Karpas-422 (cell line): ENCODE data around the gene RUNX2. TPM values are rescaled to one million over a fixed set of nuclear protein-coding genes. Genes with fewer than 3 reads are reported as not detected.

Source experiments
- DNase-seq: peaks from one replicate; pipeline ENCODE4 v3.0.0-alpha.2; 2015
- H2AFZ ChIP-seq: fragments of 200-600 bp; sonication (generic); 2 replicates; pipeline ENCODE4 v1.6.1; 2014; ENCODE audit warnings: antibody characterized with exemption, low read length, mixed read lengths
- H3K27ac ChIP-seq: fragments of 200-600 bp; sonication (generic); 2 replicates; pipeline ENCODE4 v1.5.1; 2014; ENCODE audit warnings: mild to moderate bottlenecking, low read length, moderate library complexity
- H3K27me3 ChIP-seq: fragments of 200-600 bp; sonication (generic); 2 replicates; pipeline ENCODE4 v1.6.1; 2014; ENCODE audit warnings: low read length, mixed read lengths
- H3K36me3 ChIP-seq: fragments of 200-600 bp; sonication (generic); 2 replicates; pipeline ENCODE4 v1.6.1; 2014; ENCODE audit warnings: low read length, mixed read lengths; ENCODE audit not compliant: insufficient read depth
- H3K4me1 ChIP-seq: fragments of 200-600 bp; sonication (generic); 2 replicates; pipeline ENCODE4 v1.6.1; 2014; ENCODE audit warnings: mild to moderate bottlenecking, low read length, mixed read lengths
- H3K4me2 ChIP-seq: fragments of 200-600 bp; sonication (generic); 2 replicates; pipeline ENCODE4 v1.6.1; 2014; ENCODE audit warnings: low read length, low read depth, mild to moderate bottlenecking; ENCODE audit not compliant: poor library complexity, severe bottlenecking
- H3K4me3 ChIP-seq: fragments of 200-600 bp; sonication (generic); 2 replicates; pipeline ENCODE4 v1.5.1; 2014; ENCODE audit warnings: mild to moderate bottlenecking, antibody characterized with exemption, low read length, mixed read lengths
- H3K79me2 ChIP-seq: fragments of 200-600 bp; sonication (generic); 2 replicates; pipeline ENCODE4 v1.6.1; 2014; ENCODE audit warnings: mild to moderate bottlenecking, low read length, mixed read lengths
- H3K9ac ChIP-seq: fragments of 200-600 bp; sonication (generic); 2 replicates; pipeline ENCODE4 v1.6.0; 2014; ENCODE audit warnings: low read length
- H3K9me2 ChIP-seq: fragments of 200-600 bp; sonication (generic), shearing (Covaris generic); replicated peaks from 2 replicates; pipeline ENCODE4 v1.6.0; 2014; ENCODE audit warnings: mild to moderate bottlenecking, low read length, moderate library complexity; ENCODE audit not compliant: insufficient read depth
- H3K9me3 ChIP-seq: fragments of 300-700, 200-600 bp; sonication (generic); 2 replicates; pipeline ENCODE4 v1.6.1; 2014; ENCODE audit warnings: low read length, mixed read lengths
- H4K20me1 ChIP-seq: fragments of 200-600 bp; sonication (generic); 2 replicates; pipeline ENCODE4 v1.6.1; 2014; ENCODE audit warnings: mild to moderate bottlenecking, antibody characterized with exemption, low read length, low read depth; ENCODE audit not compliant: insufficient read depth
- total RNA-seq: library from RNA; depleted of rRNA; stranded (reverse); fragments of >200 nt; shearing (Covaris generic); gene quantifications from 2 replicates; pipeline ENCODE4 v1.2.3, GENCODE V29; 2014; ENCODE audit warnings: low replicate concordance

RUNX2 gene
- total RNA-seq, 1 experiment from 2014 or later, result 0.19 TPM

DNA sequence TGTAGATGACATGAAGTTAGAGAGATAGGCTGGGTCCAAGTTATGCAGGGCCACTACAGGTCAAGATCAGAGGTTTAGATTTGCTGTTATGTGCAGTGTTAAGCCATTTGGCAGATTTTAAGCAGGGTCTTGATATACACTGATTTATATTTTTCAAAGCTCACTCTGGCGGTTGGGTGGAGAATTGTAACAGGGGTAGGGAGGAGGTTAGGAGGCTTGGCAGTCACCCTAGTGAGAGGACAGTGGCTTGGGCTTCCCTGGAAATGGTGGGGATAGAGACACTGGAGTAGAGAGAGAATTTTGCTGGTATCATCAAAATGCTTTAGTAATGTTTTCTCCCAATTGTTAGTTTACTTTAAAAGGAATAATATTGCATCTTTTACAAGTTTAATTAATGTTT, 199.1 kb downstream of the RUNX2 start:
- Histone ChIP-seq H3K27ac (no peak overlapping the region), H3K4me1 (no peaks in the 10 kb centered on the region), H3K79me2 (no peaks in the 10 kb centered on the region), H3K4me2 (no peak overlapping the region), H3K9me3 (no peaks in the 10 kb centered on the region), H3K9me2 (no peaks in the 10 kb centered on the region), H3K4me3 (no peak overlapping the region), H2AFZ (no peak overlapping the region), H3K9ac (no peak overlapping the region), H3K27me3 (0 out of 2 replicates have a peak, but pooled peaks cover 2% of the 10 kb centered on the region), H3K36me3 (no peaks in the 10 kb centered on the region), H4K20me1 (no peaks in the 10 kb centered on the region)
- no peak for DNase-seq

DNA sequence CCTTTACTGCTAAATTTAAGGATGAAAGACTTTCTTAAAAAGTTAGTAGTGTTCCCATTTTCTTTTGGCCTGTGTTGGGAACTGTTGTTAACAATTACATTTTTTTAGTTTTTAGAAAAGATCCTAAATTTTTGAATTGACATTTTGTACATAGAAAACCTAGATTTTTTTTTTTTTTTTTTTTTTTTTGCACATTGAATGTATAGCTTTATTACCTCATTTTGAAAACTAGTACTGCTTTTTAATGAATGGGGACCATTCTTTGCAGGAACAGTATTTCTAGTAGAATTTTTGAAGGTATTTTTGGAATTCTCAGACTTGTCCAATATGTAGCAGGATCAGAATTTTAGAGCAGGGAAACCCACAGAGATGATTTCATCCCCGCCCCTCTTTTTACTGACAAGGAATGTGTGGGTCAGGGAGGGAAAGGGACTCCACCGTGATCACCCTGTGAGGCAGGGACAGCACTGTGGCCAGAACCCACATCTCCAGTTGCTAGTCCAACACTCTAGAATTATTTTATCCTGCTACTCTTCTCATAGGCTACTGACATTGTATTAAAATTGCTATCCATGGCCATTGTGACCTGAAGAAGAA, 204.0 kb downstream of the RUNX2 start:
- Histone ChIP-seq H3K4me1 (no peaks in the 10 kb centered on the region), H3K9me2 (no peaks in the 10 kb centered on the region), H2AFZ (no peak overlapping the region), H3K79me2 (no peaks in the 10 kb centered on the region), H3K27me3 (no peaks in the 10 kb centered on the region), H3K4me2 (no peak overlapping the region), H3K9ac (no peak overlapping the region), H3K36me3 (no peaks in the 10 kb centered on the region), H3K27ac (no peak overlapping the region), H4K20me1 (no peaks in the 10 kb centered on the region), H3K9me3 (no peaks in the 10 kb centered on the region), H3K4me3 (no peak overlapping the region)
- no peak for DNase-seq

DNA sequence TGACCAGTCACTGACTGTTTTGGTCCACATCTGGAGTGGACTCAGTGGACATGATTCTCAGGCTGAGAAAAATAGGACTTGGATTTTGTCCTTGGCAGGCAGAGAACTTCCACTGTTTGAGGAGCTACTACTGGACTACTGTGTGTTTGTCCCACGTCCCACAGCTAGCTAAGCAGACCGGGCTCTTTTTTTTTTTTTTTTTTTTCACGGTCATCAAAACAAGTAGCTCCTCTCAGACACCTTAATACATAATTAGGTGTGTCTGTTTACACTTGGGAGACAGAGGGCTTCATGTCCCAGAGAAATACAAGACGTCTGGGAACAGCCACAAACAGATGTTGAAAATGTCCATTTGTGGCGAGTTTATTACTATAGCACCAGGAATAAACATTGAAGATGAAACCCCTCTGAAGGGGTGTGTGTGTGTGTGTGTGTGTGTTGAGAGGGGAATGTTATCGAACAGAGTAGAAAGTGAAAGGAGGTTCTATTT, 204.6 kb downstream of the RUNX2 start:
- Histone ChIP-seq H4K20me1 (no peaks in the 10 kb centered on the region), H3K27ac (no peak overlapping the region), H3K4me3 (no peak overlapping the region), H3K27me3 (no peaks in the 10 kb centered on the region), H3K9me3 (no peaks in the 10 kb centered on the region), H3K9me2 (no peaks in the 10 kb centered on the region), H3K36me3 (no peaks in the 10 kb centered on the region), H3K9ac (no peak overlapping the region), H3K4me1 (no peaks in the 10 kb centered on the region), H2AFZ (no peak overlapping the region), H3K79me2 (no peaks in the 10 kb centered on the region), H3K4me2 (no peak overlapping the region)
- DNase-seq, result no peak

DNA sequence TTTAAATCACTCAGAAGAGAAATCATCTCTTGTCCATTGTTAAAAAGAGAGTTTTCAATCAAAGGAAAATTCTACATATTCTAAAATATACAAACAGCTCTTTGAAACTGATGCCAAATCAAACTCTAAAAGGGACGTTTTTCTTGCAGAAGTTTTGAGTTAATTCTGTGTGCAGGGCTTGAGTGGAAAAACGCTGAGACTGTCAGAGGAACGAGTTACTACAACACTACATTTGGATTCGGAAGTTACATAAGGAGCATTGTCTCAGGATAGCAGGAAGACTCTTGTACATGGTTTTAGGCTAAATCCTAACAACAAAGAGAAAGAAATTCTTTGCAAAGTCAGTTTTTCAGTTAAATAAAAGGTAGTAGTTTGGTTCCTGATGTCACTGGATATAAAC, 205.3 kb downstream of the RUNX2 start:
- H2AFZ ChIP-seq, result no peak overlapping the region
- no peaks in the 10 kb centered on the region for H3K9me3 ChIP-seq
- no peaks in the 10 kb centered on the region for H3K9me2 ChIP-seq
- H3K79me2 ChIP-seq, result no peaks in the 10 kb centered on the region
- H3K9ac ChIP-seq, result no peak overlapping the region
- no peak overlapping the region for H3K4me2 ChIP-seq
- no peak for DNase-seq
- H3K4me1 ChIP-seq, result no peaks in the 10 kb centered on the region
- no peak overlapping the region for H3K4me3 ChIP-seq
- H4K20me1 ChIP-seq, result no peaks in the 10 kb centered on the region
- H3K36me3 ChIP-seq, result no peaks in the 10 kb centered on the region
- no peaks in the 10 kb centered on the region for H3K27me3 ChIP-seq
- H3K27ac ChIP-seq, result no peak overlapping the region

DNA sequence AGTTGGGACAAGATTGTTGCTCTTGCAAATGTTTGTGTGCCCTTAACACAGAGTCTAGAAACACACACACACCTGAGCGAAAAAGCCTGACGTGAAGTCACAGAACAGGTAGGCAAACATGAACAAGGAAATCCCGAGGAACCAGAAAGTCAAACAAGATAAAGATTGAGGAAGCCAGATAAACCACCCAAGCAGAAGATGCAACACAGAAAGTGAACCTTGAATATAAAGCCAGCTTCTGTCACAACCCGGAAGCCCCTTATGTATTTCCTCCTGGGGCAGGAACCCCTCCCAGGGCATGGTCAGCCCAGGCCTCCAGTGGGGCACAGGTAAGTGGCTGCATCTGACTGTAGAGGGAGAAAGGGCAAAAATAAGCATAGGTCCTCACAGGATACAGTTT, 207.8 kb downstream of the RUNX2 start:
- Histone ChIP-seq H3K4me1 (no peaks in the 10 kb centered on the region), H3K9me2 (no peaks in the 10 kb centered on the region), H3K79me2 (no peaks in the 10 kb centered on the region), H3K27me3 (no peaks in the 10 kb centered on the region), H4K20me1 (no peaks in the 10 kb centered on the region), H3K27ac (no peak overlapping the region), H2AFZ (no peak overlapping the region), H3K36me3 (no peaks in the 10 kb centered on the region), H3K9ac (no peak overlapping the region), H3K4me2 (no peak overlapping the region), H3K4me3 (no peak overlapping the region), H3K9me3 (no peaks in the 10 kb centered on the region)
- no peak for DNase-seq

DNA sequence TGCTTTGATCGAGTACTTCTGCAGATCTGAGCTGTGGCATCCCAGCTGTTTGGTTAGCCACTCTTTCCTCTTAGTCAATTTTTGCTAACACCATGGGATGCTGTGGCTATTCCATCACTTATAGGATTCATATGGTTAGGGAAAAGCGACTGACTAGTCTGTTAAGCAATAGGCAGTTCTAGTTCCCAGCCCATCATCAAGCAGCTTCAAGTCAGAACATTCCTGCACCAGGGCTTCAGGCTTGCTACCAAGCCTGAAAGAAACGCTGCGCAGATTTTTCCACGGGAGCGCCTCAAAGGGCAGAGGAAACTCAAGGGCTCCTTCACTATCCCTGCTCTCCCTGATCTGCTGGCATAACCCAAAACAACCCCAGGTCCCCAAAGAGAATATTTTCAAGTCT, 209.4 kb downstream of the RUNX2 start:
- no peaks in the 10 kb centered on the region for H3K27me3 ChIP-seq
- H3K9me3 ChIP-seq, result no peaks in the 10 kb centered on the region
- no peaks in the 10 kb centered on the region for H3K9me2 ChIP-seq
- no peaks in the 10 kb centered on the region for H3K4me1 ChIP-seq
- H3K4me2 ChIP-seq, result no peak overlapping the region
- no peaks in the 10 kb centered on the region for H3K79me2 ChIP-seq
- H4K20me1 ChIP-seq, result no peaks in the 10 kb centered on the region
- H3K4me3 ChIP-seq, result no peak overlapping the region
- no peak overlapping the region for H3K27ac ChIP-seq
- no peak for DNase-seq
- H3K36me3 ChIP-seq, result no peaks in the 10 kb centered on the region
- H3K9ac ChIP-seq, result no peak overlapping the region
- H2AFZ ChIP-seq, result no peak overlapping the region

DNA sequence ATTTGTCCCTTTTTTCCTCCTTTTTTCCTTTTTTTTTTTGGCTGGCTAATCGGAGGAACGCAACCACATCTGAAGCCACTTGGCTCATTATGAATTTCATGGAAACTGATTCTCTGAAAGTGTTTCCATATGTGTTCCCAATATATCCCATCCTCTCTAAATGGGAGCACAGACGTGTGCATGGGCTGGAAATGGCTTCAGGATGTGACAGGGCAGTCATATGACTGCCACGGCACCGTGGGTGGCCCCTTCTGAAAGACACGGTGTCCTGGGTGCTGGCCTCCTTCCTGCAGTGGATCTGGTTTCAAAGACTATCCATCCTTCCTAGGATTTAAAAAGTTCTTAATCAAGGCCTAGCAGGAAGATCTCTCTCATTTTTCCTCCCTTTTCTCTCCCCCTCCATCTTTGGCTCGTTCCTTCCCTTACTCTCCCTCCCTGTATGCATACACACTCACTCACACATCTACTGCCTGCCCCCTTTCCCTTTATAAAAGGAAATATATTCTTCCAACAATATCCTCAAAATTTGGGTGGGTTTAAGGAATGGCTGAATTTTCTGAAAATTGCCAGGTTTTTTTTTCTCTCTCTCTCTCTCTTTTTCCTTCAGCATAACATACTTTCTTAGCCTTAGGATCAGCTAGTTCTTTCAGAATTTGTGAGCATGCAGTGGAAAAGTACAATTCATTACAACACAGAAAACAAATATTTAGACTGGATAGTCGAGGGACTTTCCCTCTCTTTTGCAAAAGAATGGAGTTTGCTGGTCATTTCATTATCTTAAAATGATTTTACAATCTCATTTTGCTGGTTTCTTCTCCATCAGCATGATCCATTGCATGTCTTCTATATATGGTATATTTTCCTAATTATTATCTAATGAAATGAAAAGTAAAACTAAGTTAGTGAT, 210.8 kb downstream of the RUNX2 start:
- Histone ChIP-seq H2AFZ (no peak overlapping the region), H3K27ac (no peak overlapping the region), H3K9me3 (no peaks in the 10 kb centered on the region), H3K4me1 (no peaks in the 10 kb centered on the region), H3K36me3 (no peaks in the 10 kb centered on the region), H3K79me2 (no peaks in the 10 kb centered on the region), H3K27me3 (no peaks in the 10 kb centered on the region), H3K9ac (no peak overlapping the region), H3K4me3 (no peak overlapping the region), H3K4me2 (no peak overlapping the region), H4K20me1 (no peaks in the 10 kb centered on the region), H3K9me2 (no peaks in the 10 kb centered on the region)
- no peak for DNase-seq

DNA sequence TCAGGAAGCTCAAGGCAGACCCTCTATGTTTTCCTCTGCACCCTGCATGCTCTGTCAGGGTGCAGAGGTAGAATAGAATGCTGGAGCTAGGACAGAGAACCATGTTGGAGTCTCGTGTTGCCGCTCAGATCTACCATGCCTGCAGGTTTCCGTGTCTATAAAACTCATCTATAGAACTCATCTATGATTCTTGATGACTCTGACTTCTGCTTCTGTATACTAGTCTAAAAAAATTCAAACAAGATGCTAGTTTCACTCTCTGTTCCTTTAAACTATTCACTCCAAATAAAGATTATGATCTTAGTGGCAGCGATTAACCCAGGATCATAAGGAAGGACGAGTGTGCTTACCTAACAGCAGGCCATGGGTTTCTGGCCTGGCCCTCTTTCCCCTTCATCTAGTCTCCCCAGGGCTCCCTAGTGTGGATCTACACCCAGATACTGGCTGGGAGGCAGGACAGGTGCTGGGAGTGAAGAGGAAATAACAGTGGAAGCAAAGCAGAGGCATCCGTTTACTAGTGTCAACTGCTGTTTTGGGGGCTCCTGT, 212.3 kb downstream of the RUNX2 start:
- no peak overlapping the region for H3K9ac ChIP-seq
- no peaks in the 10 kb centered on the region for H3K9me2 ChIP-seq
- no peaks in the 10 kb centered on the region for H3K9me3 ChIP-seq
- H3K4me2 ChIP-seq, result no peak overlapping the region
- no peaks in the 10 kb centered on the region for H4K20me1 ChIP-seq
- no peak overlapping the region for H2AFZ ChIP-seq
- no peak overlapping the region for H3K27ac ChIP-seq
- H3K4me1 ChIP-seq, result no peaks in the 10 kb centered on the region
- H3K79me2 ChIP-seq, result no peaks in the 10 kb centered on the region
- no peak for DNase-seq
- no peak overlapping the region for H3K4me3 ChIP-seq
- H3K36me3 ChIP-seq, result no peaks in the 10 kb centered on the region
- no peaks in the 10 kb centered on the region for H3K27me3 ChIP-seq
